Fibroblast of the aortic adventitia (primary cell): ENCODE results near the gene WDR18. TPM values are rescaled to one million over a fixed set of nuclear protein-coding genes. Genes with fewer than 3 reads are reported as not detected.

Source experiments
- DNase-seq: peaks from one replicate; pipeline ENCODE4 v3.0.0-alpha.2; 2010; ENCODE audit warnings: low read depth
- H3K4me3 ChIP-seq: 2 replicates; pipeline ENCODE4 v1.5.1; 2011; ENCODE audit warnings: low read depth, mild to moderate bottlenecking, control low read depth, low read length, moderate library complexity
- total RNA-seq: library from RNA; depleted of rRNA; stranded (reverse); fragments of >200 nt; gene quantifications from 2 replicates; pipeline ENCODE4 v1.2.3, GENCODE V29; 2012; ENCODE audit warnings: low replicate concordance
- TF ChIP-seq, protein P1 (sequence below): IDR thresholded peaks from 2 replicates; pipeline ENCODE4 v1.5.1; 2011; ENCODE audit warnings: mild to moderate bottlenecking, low read length, control low read depth, inconsistent platforms; ENCODE audit not compliant: insufficient read depth

The WDR18 gene
- total RNA-seq, 1 donor: 45.0 TPM

DNA sequence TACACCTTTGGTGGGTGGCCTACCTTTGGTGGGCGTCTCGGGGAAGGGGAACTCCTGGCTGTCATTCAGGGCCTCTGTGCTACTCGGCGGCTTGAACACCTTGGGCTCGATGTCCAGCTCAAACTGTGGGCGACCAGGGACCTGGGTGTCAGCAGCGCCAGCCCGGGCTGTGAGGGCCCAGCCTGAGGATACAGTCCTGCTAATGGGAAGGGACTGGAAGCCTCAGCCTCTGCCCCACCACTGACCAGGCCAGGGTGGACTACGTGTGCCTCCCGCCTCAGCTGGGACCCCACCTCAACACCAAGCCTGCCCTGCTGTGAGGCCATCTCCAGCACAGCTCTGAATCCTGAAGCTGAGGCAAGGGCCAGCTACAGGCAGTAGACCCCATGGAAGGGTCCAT lies 29.1 kb downstream of the WDR18 start:
- H3K4me3 ChIP-seq: no peak overlapping the region
- TF ChIP-seq, protein P1, sequence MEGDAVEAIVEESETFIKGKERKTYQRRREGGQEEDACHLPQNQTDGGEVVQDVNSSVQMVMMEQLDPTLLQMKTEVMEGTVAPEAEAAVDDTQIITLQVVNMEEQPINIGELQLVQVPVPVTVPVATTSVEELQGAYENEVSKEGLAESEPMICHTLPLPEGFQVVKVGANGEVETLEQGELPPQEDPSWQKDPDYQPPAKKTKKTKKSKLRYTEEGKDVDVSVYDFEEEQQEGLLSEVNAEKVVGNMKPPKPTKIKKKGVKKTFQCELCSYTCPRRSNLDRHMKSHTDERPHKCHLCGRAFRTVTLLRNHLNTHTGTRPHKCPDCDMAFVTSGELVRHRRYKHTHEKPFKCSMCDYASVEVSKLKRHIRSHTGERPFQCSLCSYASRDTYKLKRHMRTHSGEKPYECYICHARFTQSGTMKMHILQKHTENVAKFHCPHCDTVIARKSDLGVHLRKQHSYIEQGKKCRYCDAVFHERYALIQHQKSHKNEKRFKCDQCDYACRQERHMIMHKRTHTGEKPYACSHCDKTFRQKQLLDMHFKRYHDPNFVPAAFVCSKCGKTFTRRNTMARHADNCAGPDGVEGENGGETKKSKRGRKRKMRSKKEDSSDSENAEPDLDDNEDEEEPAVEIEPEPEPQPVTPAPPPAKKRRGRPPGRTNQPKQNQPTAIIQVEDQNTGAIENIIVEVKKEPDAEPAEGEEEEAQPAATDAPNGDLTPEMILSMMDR: no peak
- DNase-seq: no peak

GRCh38 chr19:1014161-1015060 lies 30.3 kb downstream of the WDR18 start:
- DNase-seq: no peak
- TF ChIP-seq, protein P1: no peak
- H3K4me3 ChIP-seq: no peak overlapping the region

DNA sequence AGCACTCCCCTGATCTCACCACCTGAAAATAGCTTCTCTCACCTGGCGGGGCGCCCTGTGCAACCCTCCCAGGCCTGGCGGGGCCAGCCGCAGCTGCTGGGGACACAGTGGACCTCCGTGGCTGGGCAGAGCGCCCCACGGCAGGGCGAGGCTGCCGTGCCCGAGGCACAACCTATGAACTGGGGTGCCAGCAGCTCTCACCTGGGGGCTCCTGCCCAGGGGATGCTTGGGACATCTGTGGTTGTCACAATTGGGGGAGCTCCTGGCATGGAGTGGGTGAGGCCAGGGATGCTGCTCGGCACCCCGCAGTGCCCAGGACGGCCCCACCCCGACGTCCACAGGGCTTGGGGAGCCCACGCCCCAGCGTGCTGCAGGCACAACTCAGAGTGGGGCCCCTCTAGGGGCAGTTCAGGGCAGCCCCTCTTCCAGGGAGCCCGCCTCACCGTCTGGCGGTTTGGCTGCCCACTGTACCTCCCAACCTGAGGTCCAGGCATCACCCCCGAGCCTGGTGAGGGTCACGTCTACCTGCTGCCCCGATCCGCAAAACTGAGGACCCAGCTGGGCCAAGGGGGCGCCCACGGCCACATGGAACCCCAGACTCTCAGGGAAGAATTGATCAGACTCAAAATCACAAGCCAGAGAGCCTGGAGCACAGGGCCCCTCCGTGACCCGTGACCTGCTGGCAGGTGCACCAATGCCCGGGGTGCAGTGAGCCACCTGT lies 31.1 kb downstream of the WDR18 start:
- no peak for DNase-seq
- TF ChIP-seq, protein P1: no peak

GRCh38 chr19:1015782-1016646 lies 31.9 kb downstream of the WDR18 start:
- peak overlapping the region; percentile 18 for H3K4me3 ChIP-seq
- no peak for DNase-seq
- TF ChIP-seq, protein P1: no peak

More for the DNA sequence above, 31.1 kb downstream of the WDR18 start:
- H3K4me3 ChIP-seq: no peak overlapping the region

GRCh38 chr19:1016647-1017114 lies 32.5 kb downstream of the WDR18 start:
- H3K4me3 ChIP-seq: peak overlapping the region; percentile 28
- DNase-seq: peak; percentile 62
- TF ChIP-seq, protein P1: no peak
